NCI-H82 (cell line): Measurements from ENCODE around the gene PPP5C.
"Not testable (repeated sequence)": the region's sequence is repeated elsewhere in the genome, so short reads cannot be mapped to it uniquely, and the experiment has no call there.

ENCODE experiments used
- DNase-seq: peaks from one replicate; lab custom pipeline; 2025; lab: John Stamatoyannopoulos, UW

PPP5C gene

GRCh38 chr19:46408664-46409039 is 61.8 kb downstream of the PPP5C start:
- peak; percentile 40 for DNase-seq

- no peak for DNase-seq
Measured at GRCh38 chr19:46409191-46409590, 62.3 kb downstream of the PPP5C start.

DNA sequence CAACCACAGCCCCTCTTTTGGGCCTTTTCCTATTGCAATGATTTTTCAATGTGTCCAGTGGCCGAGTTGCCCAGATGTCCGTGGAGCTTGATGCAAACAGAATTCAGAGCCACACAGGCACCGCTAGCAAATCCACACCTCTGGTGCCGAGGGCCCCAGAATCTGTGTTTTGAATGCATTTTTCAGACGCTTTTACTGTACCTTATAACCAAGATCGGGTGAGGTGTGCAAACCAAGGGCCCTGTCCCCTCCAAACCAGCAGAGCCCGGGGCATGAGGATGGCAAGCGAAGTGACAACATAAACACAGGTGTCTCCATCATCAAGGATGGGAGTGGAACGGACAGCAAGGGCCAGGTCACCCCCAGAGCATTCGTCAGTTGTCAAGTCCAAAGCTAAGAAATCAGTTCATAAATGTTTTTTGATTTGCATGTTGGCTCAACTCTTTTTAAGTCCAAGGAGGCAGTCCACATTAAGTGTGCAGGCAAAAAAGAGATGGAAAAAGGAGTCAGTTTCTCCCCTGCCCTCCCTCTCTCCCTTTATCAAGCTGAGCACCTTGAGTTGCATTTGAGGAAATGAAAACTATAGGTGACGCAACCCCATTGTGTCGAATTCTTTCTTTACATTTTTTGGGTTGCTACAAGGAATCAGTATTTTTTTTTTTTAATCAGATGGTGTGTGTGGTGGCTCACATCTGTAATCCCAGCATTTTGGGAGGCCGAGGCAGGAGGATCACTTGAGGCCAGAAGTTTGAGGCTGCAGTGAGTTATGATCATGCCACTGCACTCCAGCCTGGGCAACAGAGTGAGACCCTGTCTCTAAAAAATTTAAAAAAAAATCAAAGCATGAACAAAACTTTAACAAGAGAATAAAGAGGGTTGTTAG is 63.6 kb downstream of the PPP5C start:
- no peak for DNase-seq

DNA sequence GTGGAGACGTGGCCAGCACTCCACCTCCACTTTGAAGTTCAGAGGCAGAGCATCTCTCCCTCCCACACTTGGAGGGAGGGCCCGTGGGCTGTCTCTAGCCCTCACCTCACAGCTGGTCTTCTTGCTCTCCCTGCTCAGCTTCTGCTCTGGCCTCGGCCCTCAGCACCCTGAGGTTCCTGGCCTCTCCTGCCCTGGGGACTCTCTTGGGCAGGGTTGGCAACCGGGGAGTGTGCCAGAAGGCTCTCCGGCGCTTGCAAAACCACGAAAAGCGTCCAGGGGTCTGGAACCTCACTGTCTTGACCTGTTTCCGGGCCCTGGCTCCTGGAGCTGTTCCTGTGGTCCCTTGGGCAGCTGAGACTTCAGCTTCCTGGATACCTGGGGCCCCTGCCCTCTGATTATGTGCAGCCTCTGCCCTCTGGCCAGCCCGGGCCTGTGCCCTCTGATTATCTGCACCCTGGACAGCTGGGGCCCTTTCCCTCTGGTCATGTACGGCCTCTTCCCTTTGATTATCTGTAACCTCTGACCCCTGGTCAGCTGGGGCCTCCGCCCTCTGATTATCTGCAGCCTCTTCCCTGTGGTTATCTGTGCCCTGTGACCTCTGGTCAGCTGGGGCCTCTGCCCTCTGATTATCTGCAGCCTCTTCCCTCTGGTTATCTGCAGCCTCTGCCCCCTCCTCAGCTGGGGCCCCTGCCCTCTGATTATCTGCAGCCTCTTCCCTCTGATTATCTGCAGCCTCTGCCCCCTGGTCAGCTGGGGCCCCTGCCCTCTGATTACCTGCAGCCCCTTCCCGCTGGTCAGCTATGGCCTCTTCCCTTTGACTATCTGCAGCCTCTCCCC is 64.4 kb downstream of the PPP5C start:
- DNase-seq: no peak

DNA sequence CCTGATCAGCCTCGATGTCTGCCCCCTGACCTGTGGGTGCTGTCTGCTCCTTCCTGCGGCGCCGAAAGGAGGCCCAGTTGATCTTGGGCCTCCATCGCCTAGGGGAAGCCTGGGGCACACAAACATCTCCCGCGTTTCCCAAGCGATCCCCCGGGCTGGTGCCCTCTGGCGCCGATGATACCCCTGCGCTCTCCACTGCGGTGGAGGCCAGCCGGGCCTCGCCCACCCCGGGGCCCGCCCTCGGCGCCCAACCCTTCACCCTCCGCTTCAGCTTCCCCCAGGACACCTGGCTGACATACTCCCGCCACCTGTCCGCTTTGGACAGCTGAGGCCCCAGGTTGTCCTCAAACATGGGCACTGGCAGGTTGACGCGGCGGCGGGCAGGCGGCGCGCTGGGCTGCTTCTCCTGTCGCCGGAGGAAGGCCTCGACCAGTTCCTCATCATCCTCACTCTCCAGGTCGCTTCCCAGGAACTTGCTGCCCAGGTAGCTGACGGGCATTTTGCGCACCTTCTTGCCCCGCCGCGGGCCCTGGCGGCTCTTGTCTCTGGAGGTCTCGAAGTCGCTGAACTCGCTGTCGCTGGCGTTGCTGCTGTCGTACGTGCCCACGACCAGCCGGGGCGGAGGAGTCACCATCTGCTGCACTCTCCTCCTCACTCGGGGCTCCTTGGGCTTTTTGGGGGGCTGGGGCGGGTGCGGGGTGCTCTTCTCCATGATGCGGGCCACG is 65.2 kb downstream of the PPP5C start:
- DNase-seq: no peak

- no peak for DNase-seq
Measured at GRCh38 chr19:46412650-46413261, 65.9 kb downstream of the PPP5C start.

- DNase-seq: peak; percentile 91
Measured at GRCh38 chr19:46413262-46414031, 66.6 kb downstream of the PPP5C start, which contains the start of gene CCDC8. Gene CCDC8, minus strand, starts transcription at chr19:46413564. Its CDS starts 754 bp downstream, at chr19:46412810.

DNA sequence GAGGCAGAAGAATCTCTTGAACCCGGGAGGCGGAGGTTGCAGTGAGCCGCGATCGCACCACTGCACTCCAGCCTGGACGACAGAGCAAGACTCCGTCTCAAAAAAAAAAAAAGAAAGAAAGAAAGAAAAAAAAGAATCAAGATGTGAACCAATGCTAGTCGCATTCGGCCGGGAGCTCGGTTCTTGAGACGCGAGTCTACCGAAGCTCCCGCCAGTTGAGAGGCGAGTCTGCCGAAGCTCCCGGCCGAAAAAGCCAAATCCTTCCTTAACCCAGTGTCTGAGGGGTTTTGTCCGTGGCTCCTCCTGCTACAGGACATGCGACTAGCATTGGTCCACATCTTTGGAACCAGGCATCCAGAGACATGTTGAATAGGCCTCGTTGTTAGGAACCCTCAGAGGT is 68.0 kb downstream of the PPP5C start:
- DNase-seq: not testable (repeated sequence)

- peak; percentile 97 for DNase-seq
Measured at GRCh38 chr19:46415804-46416709, 69.2 kb downstream of the PPP5C start.

GRCh38 chr19:46420056-46420455 is 73.2 kb downstream of the PPP5C start:
- DNase-seq: no peak

DNA sequence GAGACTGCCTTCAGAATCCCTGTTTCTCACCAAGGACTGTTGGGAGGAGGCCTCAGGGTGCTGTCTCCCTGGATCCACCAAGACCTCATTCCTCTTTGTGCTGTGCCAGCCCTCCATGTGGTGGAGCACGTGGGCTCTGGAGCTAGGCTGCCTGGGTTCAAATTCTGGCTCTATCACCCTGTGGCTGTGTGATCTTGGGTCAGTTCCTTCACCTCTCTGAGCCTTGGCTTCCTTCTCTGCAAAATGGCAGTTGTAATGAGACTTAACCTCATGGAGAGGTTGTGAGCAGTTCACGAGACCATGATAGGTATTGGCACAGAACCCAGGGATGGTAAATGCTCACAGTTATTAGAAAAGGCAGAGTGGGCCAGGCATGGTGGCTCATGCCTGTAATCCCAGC is 75.5 kb downstream of the PPP5C start:
- DNase-seq: no peak

DNA sequence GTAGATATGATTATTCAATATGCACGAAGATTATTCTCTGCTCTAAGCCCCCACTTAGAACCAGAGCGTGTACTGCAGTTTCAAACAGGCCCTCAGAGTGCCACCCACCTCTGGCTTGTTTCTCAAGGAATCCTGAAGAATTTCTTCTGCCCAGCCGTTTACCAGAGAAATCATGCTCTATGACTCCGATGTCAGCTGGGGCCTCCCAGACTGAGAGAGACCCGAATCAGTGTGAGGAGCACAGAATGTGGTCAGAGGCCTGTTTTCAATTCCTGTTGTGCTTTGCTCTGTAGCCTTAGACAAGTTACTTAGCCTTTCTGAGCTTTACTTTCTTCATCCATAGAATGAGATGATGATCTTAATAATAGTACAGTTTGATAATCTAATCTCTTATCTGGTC is 76.3 kb downstream of the PPP5C start:
- no peak for DNase-seq

GRCh38 chr19:46426035-46426505 is 79.2 kb downstream of the PPP5C start:
- DNase-seq: peak; percentile 56

DNA sequence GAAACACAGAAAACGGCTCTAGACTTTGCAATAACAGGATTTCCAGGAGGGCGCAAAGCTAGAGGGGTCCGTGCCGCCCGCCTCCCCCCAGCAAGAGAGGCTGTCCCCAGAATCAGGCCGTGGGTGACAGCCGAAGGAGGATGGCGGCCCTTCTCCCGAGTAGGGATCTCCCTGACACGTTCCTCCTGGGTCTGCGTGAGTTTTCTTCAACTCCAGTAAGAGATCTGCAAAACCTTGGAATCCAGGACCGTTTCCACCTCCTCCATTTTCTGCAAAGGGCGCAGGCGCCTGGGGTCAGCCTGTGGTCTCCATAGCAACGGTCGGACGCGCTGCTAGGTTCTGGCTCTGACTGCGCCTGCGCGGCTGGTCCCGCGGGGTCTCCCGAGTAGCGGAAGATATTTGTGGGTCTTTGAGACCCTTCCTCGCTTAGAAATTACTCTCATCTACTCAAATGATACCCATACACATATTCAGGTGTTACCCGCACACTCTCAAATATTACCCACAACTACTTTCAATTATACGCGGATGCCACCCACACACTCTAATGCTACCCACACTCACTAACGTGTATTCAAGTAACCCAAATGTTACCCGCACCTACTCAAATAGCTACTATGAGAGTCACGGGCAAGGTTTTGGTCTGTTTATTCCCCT is 79.7 kb downstream of the PPP5C start:
- DNase-seq: peak; percentile 95

DNA sequence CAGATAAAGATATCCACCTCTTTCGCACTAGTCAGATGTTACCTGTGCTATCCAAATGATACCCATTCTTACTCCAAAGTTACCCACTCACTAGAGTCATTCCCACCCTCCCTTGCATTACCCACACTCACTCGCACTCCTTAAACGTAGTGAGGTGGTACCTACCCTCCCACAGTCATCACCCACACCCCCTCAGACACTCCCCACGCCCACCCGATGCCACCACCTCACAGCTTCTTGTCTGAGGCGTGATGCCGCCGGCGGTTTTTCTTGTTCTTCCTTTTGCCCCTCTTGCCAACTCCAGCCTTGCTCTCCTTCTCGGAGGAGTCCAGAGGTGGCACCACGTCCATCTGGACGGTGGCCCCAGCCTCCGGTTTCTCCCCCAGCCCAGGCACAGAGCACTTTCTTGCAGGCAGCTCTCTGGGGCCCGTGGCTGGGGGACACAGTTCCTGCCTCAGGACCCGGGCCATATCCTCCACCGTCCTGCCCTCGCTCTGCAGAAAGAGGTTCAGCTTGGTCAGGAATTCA is 80.7 kb downstream of the PPP5C start:
- no peak for DNase-seq

GRCh38 chr19:46428239-46429135 is 81.6 kb downstream of the PPP5C start, which contains the start of gene PNMA8C:
Gene PNMA8C, minus strand, starts transcription at chr19:46428936. Its CDS starts 577 bp downstream, at chr19:46428359.
- no peak for DNase-seq

GRCh38 chr19:46429999-46430398 is 83.1 kb downstream of the PPP5C start:
- peak; percentile 97 for DNase-seq

DNA sequence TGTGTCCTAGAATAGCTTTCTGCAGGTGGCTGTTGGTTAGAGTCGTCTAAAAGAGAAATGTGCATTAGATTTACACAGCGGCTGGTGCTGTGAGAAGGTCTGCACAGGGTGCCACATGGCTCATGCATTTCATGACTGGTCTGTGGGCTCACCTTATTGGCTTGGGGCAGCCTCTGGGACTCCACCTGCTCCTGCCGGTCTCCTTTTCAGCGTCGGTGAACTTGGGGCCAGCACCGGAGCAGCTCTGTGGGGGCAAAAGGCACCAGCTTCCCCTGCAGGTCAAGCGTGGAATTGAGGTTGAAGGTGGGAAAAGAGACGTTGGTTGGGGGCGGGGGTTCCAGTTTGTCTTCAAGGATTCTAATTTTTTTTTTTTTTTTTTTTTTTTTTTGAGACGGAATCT is 84.9 kb downstream of the PPP5C start:
- DNase-seq: peak; percentile 54
